ENCODE data around the gene COL6A3.
"Not testable (repeated sequence)": the region's sequence is repeated elsewhere in the genome, so short reads cannot be mapped to it uniquely, and the experiment has no call there.

COL6A3 gene

GRCh38 chr2:237374284-237375060 is 39.5 kb downstream of the COL6A3 start:
- no peak for DNase-seq

- DNase-seq, result no peak
Observed at GRCh38 chr2:237371856-237372255, 42.1 kb downstream of the COL6A3 start.

DNA sequence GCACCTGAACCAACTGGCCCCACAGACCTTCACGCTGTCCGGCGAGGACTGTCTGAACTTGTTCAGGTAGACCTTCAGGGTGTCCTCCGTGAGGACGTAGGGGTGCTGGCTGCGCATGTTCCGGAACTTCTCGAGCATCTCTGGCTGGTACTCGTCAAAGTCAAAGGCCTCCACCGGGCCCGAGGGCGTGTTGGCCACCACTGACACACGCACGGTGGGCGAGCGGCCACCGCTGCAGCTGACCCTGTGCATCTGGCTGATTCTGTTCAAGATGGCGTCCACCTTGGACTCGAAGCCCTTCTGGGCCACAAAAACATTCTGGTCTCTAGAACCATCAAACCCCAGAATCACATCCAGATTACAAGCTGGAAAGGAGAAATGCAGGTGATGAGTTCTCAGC is 48.3 kb downstream of the COL6A3 start:
- DNase-seq, result no peak

GRCh38 chr2:237364655-237365054 is 49.3 kb downstream of the COL6A3 start:
- DNase-seq, result no peak

DNA sequence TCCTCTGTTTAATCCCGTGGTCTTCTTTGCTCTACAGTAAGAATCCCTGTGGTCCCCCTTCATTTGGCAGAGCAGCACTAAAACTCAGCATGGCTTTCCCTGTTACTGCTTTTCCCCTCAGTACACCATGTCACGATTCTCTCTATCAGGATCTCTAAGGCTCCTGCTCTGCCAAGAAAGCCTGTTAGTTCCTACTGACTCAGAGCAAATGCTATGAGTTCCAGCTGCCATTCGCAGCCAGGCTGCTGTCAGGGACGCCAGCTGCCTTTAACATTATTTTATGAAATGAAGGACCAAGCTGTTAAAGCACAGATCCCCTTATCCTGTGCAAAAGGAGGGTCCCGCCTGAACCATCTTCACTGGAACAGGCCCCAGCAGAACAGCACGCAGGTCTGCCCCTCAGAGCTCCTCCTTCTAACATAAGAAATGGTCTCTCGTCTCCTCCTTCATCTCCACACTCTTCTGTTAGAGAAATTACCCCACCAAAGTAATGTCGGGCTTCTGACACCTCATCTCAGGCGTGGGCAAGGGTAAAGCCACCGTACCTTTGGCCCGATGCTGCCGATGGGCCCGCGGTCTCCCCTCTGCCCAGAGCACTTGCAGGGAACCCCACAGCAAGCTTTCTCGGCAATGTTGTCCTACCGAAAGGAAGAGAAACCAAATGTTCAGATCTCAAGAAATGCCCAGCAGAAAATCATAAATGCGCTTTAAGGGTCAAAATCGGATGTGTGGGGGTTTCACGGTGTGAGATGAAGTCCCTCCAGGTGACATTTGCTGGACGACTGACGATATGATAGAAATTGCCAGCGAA is 52.6 kb downstream of the COL6A3 start:
- no peak for DNase-seq

DNA sequence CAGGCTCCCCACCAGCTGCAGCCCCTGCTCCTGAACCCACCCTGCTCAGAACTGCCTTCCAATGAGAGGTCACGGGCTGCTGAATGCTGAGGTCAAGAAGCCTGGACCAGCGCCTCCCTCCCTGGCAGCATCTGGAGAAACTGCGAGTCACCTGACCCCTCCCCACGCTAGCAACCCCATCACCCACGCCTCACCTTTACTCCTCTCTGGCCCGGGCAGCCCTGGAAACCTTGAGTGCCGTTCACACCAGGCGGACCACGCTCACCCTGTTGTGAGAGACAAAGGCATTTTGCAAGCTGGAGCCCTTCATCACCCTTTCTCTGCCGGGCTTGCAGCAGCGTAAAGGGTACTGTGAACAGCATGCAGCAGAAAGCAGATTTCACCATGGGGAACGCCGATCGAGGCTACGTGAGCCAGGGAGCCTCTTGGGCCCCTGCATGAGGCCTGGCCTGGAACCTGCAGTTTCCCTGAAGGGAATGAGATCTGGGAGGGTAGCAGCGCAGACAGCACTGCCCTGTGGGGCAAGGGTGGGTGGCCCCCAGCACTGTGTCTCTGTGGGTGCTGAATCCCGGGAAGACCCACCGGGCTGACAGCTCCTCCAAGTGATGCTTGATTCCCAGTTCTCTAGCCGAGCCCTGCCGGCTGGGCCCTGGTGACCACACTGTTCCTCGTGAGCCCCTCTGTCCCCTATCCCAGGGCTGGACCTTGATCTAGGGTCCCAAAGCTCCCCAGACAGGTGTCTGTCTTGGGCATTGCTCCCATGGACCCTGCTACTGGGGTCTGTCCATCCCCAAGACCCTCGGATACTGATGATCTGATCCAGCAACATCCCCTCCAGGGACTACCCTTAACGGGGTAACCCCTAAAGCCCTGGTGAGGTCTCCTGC is 53.8 kb downstream of the COL6A3 start:
- no peak for DNase-seq

DNA sequence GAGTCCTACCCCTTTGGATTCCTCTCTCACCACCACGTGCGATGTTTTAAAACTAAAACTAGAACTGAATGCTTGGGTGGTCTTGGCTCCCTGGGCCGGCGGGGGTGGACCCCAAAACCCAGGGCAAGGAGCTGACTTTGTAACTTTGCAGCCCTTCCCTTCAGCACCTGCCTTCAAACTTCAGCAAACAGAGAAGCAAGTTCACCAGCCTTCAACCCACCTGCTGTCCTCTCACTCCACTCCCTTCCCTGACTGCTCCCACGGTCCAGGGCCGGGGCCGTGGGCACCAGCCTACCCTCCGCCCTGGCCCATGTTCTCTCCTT is 54.5 kb downstream of the COL6A3 start:
- DNase-seq, result no peak

DNA sequence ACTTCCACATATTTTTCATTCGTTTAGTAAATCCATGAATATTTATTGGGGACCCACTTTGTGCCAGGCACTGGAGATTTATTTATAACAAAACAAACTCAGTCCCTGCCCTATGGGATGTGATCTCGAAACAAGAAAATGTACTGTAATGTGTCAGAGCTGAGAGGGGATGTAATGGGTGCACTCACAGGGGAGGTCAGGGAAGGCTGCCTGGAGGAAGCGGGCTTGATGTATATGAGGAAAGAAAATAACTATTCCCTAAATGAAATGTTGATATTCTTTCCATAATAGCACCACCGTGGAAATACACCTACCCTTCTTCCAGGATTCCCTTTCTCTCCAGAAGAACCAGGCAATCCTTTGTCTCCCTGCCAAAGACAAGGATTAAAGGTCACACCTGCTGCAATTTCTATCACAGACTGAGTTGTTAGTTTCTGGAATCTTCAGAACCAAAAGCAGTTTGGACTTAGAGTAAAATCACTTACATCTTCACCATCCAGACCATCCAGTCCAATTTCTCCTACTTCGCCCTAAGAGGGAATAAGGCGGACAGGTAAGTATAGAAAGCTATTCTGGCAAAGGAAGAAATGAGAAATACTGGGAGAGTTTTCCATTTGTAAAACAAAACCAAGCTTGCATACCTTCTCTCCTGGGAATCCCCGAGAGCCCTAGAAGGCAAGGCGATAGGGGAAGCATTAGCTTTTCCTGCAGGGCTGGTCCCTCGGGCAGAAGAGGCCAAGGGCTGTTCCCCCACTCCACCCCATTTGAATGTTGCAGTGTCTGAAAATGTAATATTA is 55.0 kb downstream of the COL6A3 start:
- no peak for DNase-seq

DNA sequence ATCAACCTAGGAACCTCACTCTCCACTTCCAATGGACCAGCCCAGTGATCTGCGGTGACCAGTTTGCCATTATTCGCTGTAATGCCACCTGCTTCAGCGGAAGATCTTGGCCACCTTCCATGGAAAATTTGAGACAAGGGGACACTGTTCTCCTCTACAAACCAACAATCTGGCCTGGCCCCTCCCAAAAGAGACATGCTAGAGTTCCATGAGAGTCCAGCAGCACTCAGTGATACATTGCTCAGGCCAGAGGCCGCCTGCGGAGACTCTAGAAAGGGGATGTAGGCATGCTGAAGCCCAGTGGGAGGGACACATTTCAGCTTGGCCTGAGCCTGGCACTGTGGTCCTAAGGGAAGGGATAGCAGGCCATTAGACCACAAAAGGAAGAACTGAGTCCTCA is 58.3 kb downstream of the COL6A3 start:
- no peak for DNase-seq

- DNase-seq, result no peak
Observed at GRCh38 chr2:237354892-237355291, 59.1 kb downstream of the COL6A3 start.

- not testable (repeated sequence) for DNase-seq
Observed at GRCh38 chr2:237354172-237354571, 59.8 kb downstream of the COL6A3 start.

DNA sequence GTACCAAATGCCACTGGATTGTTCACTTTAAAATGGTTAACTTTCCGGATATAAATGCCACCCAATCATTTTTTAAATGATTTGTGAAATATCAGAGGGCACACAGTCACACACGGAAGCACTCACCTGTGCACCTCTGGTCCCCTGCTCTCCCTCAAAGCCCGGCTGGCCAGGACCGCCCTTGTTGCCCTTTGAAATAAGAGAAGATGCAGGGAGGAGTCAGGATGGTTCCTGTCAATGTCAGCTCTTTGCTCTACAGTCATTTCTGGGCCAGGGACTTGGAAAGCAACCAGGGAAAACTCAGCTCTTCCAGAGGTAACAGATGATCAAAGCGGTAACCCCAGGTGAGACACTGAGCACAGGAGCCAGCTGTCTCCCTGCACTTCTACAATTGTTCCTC is 60.7 kb downstream of the COL6A3 start:
- DNase-seq, result no peak

GRCh38 chr2:237352279-237352845 is 61.6 kb downstream of the COL6A3 start:
- no peak for DNase-seq

DNA sequence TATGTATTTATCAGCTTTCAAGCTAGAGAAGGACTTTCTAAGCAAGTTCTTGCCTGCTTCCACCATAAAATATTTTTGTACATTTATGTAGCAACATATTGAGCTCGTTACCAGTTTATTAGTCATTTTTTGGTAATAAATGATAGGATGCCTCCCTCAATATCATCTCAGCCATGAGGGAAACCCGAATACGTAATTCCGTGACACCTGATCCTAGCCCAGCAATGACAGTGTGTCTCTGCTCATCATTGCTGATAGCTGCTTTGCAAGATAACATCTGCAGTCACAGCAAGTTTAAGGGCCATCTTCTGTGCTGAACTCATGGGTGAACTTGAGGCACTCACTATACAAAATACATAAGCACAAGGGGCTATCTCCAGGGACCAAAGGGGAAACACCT is 62.2 kb downstream of the COL6A3 start:
- DNase-seq, result no peak

DNA sequence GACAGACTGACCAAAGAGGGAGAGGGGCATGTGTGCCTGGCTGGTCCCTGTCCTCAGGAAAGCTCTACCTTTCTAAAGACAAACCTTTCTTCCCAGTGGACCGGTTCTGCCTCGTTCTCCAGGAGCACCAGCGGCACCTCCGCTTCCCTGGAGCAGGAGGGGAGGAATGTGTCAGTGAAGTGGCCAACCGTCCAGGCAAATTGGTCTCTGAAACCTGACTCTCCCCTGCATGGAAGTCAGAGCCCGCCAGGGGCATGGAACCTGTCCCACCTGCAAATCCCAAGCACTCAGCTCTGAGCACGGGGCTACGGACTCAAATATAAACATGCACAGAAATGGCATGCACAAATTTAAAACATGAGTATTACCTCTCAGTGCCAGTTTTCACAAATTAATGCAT is 62.9 kb downstream of the COL6A3 start:
- no peak for DNase-seq

GRCh38 chr2:237350597-237350996 is 63.4 kb downstream of the COL6A3 start:
- DNase-seq, result no peak

- DNase-seq, result no peak
Observed at GRCh38 chr2:237350070-237350469, 63.9 kb downstream of the COL6A3 start.

DNA sequence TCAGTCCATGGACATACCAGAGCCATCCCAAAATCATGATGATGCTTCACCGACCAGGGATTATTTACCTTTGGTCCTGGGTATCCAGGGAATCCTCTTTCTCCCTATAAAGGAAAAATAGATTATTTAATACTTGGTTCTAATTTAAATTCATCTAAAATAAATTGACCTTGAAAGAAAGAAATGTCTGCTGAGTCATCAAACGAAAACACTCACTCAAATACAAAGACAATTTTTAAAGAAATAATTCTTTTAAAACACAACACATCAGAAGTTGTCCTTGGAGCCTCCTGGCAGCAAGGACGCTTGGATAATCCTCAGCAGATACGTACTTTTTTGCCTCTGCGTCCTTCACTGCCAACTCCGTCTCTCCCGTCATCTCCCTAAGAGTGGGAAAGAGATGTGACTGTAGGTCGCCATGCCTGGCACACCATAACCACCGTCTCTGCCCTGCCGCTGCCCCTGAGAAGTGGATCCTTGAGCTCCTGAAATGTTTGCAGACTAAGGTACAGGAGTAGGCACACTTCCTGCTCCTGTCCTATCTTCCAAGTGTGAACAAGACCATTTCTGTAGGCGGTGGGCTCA is 65.6 kb downstream of the COL6A3 start:
- DNase-seq, result no peak

DNA sequence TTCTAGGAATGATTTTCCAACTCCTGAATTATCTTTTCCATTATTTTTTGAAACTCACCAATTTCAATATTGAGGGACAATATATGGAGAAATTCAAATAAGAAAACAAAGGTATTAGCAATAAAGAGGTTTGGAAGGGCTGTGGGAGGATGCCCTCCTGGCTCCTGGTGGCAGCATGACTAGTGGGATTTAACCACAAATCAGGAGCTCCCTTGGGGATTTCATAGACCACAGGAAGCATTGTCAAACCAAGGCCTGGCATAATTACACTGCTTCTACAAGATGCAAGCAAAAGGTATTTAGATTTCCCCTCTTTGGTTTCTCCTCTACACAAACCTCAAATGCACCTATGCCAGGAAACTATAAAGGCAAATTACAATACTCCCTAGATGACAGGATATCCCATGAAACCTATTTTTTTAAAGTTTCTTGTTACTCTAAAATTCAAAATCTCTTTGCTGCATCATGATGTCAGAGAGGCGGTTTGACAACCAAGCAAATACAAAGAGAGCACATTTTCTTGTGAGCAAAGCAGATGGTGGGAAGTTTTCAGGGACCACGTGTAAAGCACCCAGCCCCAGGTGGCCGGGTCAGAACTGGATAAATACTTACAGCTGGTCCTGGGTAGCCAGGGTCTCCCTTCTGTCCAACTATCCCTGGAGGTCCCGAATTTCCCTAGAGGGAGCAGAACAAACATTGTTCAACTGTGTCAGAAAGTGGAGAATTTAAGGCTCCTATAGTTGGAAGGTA is 67.9 kb downstream of the COL6A3 start:
- no peak for DNase-seq

DNA sequence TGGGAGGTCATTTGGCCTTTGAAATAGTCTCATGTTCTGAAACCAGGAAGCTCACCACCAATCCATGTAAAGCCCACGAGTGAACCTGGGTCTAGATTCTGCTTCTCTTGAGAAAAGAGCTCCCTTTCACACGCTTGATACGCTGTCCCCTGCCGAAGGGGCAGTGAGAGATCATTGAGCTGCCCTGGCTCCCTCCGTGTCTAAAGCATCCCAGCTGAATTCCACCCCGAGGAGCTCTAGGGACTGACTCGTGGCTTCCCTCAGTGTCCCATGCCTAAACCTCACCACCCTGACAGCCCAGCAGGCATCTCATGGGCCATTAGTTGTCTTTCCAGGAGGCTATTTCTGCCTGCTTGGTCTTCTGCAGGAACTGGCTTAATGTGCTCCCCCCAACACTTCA is 68.6 kb downstream of the COL6A3 start:
- DNase-seq, result no peak

GRCh38 chr2:237344942-237345341 is 69.0 kb downstream of the COL6A3 start:
- no peak for DNase-seq

Data from NCI-H2081 treated with DMSO at 0.1 percent for 48 hours (cell line).